Measurements from ENCODE around the gene DOCK7. TPM values are rescaled to one million over a fixed set of nuclear protein-coding genes. Genes with fewer than 3 reads are reported as not detected.

The DOCK7 gene
- total RNA-seq, 1 experiment from 2014 or later, result 57.2 TPM

DNA sequence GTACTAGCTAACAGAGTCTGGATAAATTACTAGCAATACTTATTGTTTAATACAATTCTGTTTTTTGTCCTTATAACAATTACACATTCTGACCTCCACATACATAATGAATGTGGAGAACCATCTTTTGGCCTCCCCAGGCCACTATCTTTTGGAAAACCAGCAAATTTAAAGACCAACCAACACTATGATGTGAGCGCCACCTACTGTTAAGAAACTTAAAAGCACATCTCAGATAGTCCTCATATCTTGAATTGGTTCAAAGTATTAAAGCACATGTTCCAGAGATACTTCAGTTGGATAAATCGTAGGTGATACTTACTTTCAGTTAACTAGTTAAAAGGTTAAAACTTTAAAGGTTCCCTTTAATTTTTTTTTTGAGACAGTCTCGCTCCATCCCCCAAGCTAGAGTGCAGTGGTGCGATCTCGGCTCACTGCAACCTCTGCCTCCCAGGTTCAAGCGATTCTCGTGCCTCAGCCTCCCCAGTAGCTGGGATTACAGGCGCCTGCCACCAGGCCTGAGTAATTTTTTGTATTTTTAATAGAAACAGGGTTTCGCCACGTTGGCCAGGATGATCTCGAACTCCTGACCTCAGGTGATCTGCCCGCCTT lies 280.7 kb downstream of the DOCK7 start:
- intact Hi-C loops (cut with micrococcal nuclease; ENCODE audit: unreplicated experiment), result loop anchor here (1.0 kb wide), 1 partner anchor 232 kb away; no protein-coding TSS in a partner anchor
- CTCF ChIA-PET, result interaction anchor here (0.6 to 1.3 kb wide), 2 partner anchors 232 to 236 kb away, joined by 6 to 7 read pairs; no protein-coding TSS in a partner anchor
- ATAC-seq, result peak; percentile 78; the same call in 1 of the 2 replicates

GRCh38 chr1:62406576-62406975 lies 281.6 kb downstream of the DOCK7 start:
- Histone ChIP-seq H3K4me3 (ENCODE audit: low read depth in 2 of 2, low read length in 2 of 2) (no peak overlapping the region), H3K4me1 (ENCODE audit: control insufficient read depth, insufficient read depth, low read length) (no peaks in the 10 kb centered on the region), H3K9me3 (ENCODE audit: control insufficient read depth, insufficient read depth, low read depth, low read length) (no peaks in the 10 kb centered on the region), H3K36me3 (ENCODE audit: control insufficient read depth, insufficient read depth, low read length) (no peaks in the 10 kb centered on the region), H3K27me3 (ENCODE audit: control insufficient read depth, insufficient read depth, low read length) (no peaks in the 10 kb centered on the region; the same call in 1 of the 2 replicates), H3K27ac (ENCODE audit: low read length) (no peak overlapping the region)
- TF ChIP-seq REST (IDR thresholded peaks at IDR 0.05; ENCODE audit: insufficient read depth in 1 of 2, low read depth in 2 of 2, low read length in 1 of 2) (no peak), POLR2AphosphoS5 (IDR thresholded peaks at IDR 0.05; ENCODE audit: low read depth, low read length) (no peak), SIN3A (IDR thresholded peaks at IDR 0.05; ENCODE audit: borderline replicate concordance, insufficient read depth, low read depth, low read length) (no peak), TCF7L2 (IDR thresholded peaks at IDR 0.05; ENCODE audit: low read depth, low read length) (no peak)
- TF ChIP-seq, protein P1, sequence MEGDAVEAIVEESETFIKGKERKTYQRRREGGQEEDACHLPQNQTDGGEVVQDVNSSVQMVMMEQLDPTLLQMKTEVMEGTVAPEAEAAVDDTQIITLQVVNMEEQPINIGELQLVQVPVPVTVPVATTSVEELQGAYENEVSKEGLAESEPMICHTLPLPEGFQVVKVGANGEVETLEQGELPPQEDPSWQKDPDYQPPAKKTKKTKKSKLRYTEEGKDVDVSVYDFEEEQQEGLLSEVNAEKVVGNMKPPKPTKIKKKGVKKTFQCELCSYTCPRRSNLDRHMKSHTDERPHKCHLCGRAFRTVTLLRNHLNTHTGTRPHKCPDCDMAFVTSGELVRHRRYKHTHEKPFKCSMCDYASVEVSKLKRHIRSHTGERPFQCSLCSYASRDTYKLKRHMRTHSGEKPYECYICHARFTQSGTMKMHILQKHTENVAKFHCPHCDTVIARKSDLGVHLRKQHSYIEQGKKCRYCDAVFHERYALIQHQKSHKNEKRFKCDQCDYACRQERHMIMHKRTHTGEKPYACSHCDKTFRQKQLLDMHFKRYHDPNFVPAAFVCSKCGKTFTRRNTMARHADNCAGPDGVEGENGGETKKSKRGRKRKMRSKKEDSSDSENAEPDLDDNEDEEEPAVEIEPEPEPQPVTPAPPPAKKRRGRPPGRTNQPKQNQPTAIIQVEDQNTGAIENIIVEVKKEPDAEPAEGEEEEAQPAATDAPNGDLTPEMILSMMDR (IDR thresholded peaks at IDR 0.05), result no peak
- intact Hi-C loops (cut with micrococcal nuclease; ENCODE audit: unreplicated experiment) (no loop called here), in situ Hi-C loops (cut with HindIII; ENCODE audit: low pct_unique_long_range_greater_than_20kb, low sequenced_read_pairs) (no loop called here)
- ATAC-seq (no peak), DNase-seq (ENCODE audit: low read depth, low spot score) (no peak)
- POLR2A ChIA-PET, result no interaction called here
- no TSS peak for BruUV-seq (replicated peaks)
- CTCF ChIA-PET, result interaction anchor here (1.3 kb wide), 1 partner anchor 231 kb away, joined by 6 read pairs; no protein-coding TSS in a partner anchor

More for the DNA sequence above, 280.7 kb downstream of the DOCK7 start:
- no TSS peak for BruUV-seq (replicated peaks)
- H3K4me1 ChIP-seq (ENCODE audit: control insufficient read depth, insufficient read depth, low read length), result no peaks in the 10 kb centered on the region
- H3K27me3 ChIP-seq (ENCODE audit: control insufficient read depth, insufficient read depth, low read length), result no peaks in the 10 kb centered on the region; the same call in 1 of the 2 replicates
- H3K36me3 ChIP-seq (ENCODE audit: control insufficient read depth, insufficient read depth, low read length), result no peaks in the 10 kb centered on the region
- no peaks in the 10 kb centered on the region for H3K9me3 ChIP-seq (ENCODE audit: control insufficient read depth, insufficient read depth, low read depth, low read length)
- POLR2A ChIA-PET, result no interaction called here
- no peak overlapping the region for H3K27ac ChIP-seq (ENCODE audit: low read length)
- TF ChIP-seq SIN3A (IDR thresholded peaks at IDR 0.05; ENCODE audit: borderline replicate concordance, insufficient read depth, low read depth, low read length) (no peak), POLR2AphosphoS5 (IDR thresholded peaks at IDR 0.05; ENCODE audit: low read depth, low read length) (no peak), REST (IDR thresholded peaks at IDR 0.05; ENCODE audit: insufficient read depth in 1 of 2, low read depth in 2 of 2, low read length in 1 of 2) (no peak), TCF7L2 (IDR thresholded peaks at IDR 0.05; ENCODE audit: low read depth, low read length) (no peak)
- TF ChIP-seq, protein P1 (IDR thresholded peaks at IDR 0.05), result peak; percentile 78
- peak; percentile 41 for DNase-seq (ENCODE audit: low read depth, low spot score)
- in situ Hi-C loops (cut with HindIII; ENCODE audit: low pct_unique_long_range_greater_than_20kb, low sequenced_read_pairs), result no loop called here
- H3K4me3 ChIP-seq (ENCODE audit: low read depth in 2 of 2, low read length in 2 of 2), result no peak overlapping the region
